ENCODE measurements around the gene TUBAL3.
A peak's percentile ranks its signal among the peaks of the same experiment; 100 is the strongest.
"Not testable (repeated sequence)": the region's sequence is repeated elsewhere in the genome, so short reads cannot be mapped to it uniquely, and the experiment has no call there.

TUBAL3 gene

DNA sequence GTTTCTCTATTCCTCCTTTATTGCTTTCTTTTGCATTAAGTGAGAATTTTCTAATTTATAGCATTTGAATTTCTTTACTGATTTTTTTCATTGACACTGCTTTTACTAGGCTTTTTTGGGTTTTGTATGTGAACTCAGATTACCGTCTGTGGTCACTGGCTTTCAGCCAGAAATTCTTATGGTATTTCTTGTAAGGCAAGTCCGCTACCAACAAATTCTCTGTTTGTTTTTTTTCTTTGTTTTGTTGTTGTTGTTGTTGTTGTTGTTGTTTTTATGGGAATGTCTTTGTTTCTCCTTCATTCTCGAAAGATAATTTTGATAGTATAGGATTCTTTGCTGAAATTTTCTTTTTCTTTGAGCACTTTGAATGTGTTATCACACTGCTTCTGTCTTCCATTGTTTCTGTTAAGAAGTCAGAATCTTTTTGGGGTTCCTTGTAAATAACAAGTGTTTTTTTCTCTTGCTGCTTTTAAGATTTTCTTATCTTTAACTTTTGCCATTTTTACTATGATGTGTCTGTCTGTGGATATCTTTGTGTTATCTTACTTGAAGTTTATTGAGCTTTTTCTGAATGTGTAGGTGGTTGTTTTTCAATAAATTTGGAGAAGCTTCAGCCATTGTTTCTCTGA lies 15.0 kb upstream of the TUBAL3 start:
- no peak for DNase-seq

DNA sequence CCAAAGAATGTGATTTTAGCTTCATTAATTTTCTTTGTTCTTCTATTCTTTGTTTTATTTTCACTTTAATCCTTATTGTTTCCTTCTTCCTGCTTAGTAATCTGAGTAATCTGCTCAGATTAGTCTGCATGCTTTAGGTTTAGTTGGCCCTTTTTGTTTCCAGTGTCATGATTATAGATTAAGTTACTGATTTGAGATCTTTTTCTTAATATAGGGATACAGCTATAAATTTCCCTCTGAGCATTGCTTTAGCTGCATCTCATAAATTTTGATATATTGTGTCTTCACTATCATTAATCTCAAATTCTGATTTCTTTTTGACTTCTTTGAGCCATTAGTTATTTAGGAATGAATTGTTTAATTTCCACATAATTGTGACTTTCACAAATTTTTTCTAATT lies 14.0 kb upstream of the TUBAL3 start:
- no peak for DNase-seq

GRCh38 chr10:5416981-5417380 lies 12.4 kb upstream of the TUBAL3 start:
- no peak for DNase-seq

DNA sequence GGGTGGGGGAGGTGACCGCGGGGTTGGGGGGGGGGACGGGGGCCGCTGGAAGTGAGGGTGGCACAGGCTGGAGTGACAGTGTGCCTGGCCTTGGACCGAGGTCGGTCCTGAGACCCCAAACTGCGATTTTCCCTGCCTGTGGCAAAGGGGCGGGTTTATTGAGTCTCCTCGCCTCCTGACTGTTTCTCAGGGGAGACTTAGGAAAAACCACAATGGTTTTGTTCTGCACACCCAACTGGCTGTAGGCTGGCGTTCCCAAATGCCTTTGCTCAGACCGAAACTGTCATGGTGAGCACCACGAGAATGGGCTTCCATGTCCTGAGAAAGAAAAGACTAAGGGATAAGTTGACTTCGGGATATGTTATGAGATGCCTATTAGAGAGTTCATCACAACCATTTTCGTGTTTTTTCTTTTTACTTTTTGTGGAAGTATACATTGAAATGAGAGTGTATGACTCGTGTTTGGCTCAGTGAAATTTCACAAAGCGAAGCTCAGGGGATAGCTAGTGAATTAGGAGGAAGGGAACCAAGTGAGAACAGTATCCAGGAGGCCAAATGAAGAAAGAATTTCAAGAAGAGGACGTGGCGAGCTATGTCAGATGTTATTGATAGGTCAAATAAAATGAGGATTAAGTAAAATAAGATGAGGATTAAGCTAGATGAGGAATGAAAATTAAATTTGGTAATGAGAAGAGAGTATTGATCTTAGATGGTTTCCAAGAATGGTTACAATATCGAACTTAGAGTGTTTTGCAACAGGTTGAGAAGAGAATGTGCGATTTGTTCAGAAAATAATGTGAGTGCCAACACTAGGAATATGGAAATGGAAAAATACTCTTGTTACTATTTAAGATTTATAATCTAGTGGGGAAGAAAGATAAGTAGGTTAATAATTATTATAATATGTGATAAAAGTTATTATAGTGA lies 8.6 kb upstream of the TUBAL3 start:
- no peak for DNase-seq

GRCh38 chr10:5412277-5412941 lies 7.8 kb upstream of the TUBAL3 start, which contains the start of gene NET1:
NET1 (plus strand) TSS chr10:5412557; CDS start chr10:5412693, 136 bp downstream.
- peak; percentile 79 for DNase-seq

DNA sequence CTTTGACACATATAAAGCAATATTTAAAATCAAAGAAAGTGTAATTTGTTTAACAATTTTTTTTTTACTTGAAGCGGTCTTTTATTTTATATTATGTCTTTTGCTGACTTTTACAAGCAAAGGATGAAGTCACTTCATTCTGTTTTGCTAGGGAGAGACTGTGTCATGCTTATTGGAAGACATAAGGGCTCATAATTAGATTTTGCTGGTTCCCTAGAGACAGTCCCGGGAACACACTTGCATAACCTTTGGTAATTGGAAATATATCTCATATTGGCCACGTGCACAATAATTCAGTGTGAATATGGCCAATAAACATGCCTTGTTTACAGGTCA lies 7.3 kb upstream of the TUBAL3 start:
- no peak for DNase-seq

- DNase-seq = not testable (repeated sequence)
These were observed 6.2 kb upstream of the TUBAL3 start for GRCh38 chr10:5410787-5411186.

- DNase-seq = no peak
These were observed 2.3 kb upstream of the TUBAL3 start for GRCh38 chr10:5406918-5407317.

- DNase-seq = no peak
These were observed 1.8 kb downstream of the TUBAL3 start for GRCh38 chr10:5402798-5403197.

- DNase-seq = no peak
These were observed 4.0 kb downstream of the TUBAL3 start for GRCh38 chr10:5400468-5401240.

GRCh38 chr10:5399332-5399731 lies 5.3 kb downstream of the TUBAL3 start:
- no peak for DNase-seq

DNA sequence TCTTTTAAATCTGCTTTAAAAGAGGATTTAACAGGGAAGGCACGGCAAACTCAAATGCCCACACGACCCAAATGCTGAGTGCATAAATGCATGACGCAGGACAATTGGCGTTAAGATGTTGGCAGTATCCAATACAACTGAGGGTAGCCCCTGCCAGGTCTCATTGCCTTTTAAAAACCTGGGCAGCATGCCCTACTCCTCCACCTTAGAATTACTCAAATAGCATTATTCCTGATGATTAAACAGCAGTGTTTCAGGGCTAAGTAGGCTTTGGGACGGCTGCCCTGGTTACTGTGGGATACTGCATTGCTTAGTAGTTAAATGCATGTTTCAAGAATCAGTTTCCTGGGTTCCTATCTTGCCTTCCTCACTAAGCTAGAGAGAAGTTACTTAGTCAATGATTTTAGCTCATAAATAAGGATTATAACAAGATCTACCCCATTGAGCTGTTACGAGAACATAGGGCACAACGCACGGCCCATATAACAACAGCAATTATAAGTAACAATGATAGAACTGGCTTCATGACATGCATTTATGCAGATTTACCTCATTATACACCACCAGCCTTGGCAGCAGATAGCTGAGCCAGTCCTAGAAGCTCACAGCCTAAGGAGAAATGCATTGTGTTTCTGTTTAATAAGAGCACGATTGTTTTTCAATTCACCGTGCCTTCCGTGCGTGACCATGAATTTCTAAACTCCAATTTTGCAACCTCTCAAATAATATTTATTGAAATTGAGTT lies 7.9 kb downstream of the TUBAL3 start:
- no peak for DNase-seq

- no peak for DNase-seq
These were observed 9.5 kb downstream of the TUBAL3 start for GRCh38 chr10:5395168-5395567.

DNA sequence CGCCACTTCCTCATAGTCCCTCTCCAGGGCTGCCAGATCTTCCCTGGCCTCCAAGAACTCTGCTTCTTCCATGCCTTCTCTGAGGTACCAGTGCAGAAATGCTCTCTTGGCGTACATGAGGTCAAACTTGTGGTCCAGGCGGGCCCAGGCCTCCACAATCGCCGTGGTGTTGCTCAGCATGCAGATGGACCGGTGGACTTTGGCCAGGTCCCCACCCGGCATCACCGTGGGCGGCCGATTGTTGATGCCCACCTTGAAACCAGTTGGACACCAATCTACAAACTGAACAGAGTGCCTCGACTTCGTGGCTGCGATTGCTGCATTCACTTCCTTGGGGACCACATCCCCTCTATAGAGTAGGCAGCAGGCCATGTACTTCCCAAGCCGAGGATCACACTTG lies 11.1 kb downstream of the TUBAL3 start:
- no peak for DNase-seq

DNA sequence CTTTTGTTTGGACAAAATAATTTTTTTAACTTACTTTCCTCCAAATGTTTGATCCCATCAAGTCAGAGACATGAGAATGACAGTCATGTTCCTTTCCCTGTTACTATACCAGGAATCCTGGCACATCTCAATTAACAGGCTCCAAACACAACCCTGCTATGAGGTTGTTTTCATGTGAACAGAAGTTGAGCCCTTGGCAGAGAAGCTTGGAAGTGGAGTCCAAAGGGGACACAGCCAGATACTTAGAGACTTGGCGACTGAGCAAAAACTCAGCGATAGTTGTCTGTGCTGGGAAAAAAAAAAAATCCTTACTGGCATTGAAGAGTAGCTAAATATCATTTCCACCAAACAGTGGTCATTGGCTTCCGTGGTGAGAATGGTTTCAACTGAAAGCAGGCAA lies 12.8 kb downstream of the TUBAL3 start:
- no peak for DNase-seq

GRCh38 chr10:5390607-5391205 lies 13.9 kb downstream of the TUBAL3 start:
- no peak for DNase-seq

DNA sequence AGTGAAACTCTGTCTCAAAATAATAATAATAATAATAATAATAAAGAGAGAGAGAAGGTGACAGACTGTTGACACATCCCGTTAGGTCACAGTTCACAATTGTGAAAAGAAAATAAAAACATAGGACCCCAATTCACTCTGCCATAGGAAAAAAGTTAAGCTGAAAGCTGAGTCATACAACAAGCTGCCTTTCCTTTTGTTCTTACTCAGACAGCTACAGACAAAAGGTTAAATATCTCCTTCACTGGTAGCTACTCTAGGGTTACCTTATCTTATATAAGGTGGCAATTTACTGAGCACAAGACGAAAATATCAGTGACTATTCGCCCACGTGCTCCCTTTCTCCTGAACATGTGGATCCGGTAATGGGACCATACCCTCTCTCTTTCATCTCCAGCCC lies 17.5 kb downstream of the TUBAL3 start:
- DNase-seq = no peak

GRCh38 chr10:5385224-5385623 lies 19.4 kb downstream of the TUBAL3 start:
- DNase-seq = no peak

- DNase-seq = no peak
These were observed 23.4 kb downstream of the TUBAL3 start for GRCh38 chr10:5381187-5381586.

DNA sequence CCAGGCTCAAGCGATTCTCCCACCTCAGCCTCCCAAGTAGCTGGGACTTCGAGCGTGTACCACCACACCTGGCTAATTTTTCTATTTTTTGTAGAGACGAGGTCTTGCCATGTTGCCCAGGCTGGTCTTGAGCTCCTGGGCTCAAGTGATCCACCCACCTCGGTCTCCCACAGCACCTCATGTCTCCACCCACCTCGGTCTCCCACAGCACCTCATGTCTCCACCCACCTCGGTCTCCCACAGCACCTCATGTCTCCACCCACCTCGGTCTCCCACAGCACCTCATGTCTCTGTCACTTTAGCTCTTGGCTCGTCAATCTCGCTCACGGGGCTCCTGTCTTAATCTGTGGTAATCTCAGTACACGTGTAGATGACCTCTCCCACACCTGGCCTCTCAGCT lies 24.2 kb downstream of the TUBAL3 start:
- DNase-seq = not testable (repeated sequence)

DNA sequence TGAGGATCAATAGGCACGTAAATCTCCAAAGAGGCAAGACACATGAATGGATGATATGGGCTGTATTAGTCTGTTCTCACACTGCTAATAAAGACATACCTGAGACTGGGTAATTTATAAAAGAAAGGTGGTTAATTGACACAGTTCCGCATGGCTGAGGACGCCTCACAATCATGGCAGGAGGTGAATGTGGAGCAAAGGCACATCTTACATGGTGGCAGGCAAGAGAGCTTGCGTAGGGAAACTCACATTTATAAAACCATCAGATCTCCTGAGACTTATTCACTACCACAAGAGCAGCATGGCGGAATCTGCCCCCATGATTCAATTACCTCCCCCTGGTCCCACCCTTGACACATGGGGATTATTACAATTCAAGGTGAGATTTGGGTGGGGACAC lies 25.4 kb downstream of the TUBAL3 start:
- DNase-seq = not testable (repeated sequence)

DNA sequence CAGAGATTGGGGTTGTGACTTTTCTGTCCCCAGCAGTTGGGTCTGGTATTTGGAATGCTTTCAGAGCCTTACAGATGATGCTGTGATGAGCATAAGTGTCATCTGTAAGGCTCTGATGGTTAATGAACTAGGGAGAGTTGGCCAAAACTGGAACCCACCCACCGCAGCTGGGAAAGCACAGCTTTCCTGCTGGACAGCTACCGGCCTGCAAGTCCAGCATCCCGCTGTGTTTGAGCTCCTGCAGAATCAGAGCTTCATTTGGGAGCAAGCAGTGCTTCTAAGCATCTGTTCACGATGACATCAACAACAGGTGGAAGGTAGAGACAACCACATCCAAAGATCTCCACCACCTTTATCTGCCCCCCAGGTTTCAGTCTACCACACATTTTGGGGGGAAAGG lies 28.2 kb downstream of the TUBAL3 start:
- no peak for DNase-seq

All from GOT3 (cell line).